Gastrocnemius medialis (tissue), 4 donors: Measurements from ENCODE around the gene NCAM2.

Experiments used
- CTCF ChIP-seq, 5 experiments: fragments of 450-650 bp in 3 of 5; fragments of 200-600 bp in 2 of 5; sonication (generic) in 2 of 5; IDR thresholded peaks in 4 of 5; conservative IDR thresholded peaks in 1 of 5; 1 replicate in 4 of 5; 2 replicates in 1 of 5; pipeline ENCODE4 v1.5.1; 2016 to 2019; ENCODE audit warnings: antibody characterized with exemption in 5 of 5, mild to moderate bottlenecking in 3 of 5, moderate library complexity in 3 of 5
- POLR2A ChIP-seq, 2 donors: fragments of 450-650 bp; IDR thresholded peaks; one replicate each; pipeline ENCODE4 v1.6.1; 2017; ENCODE audit warnings: antibody characterized with exemption in 2 of 2, mild to moderate bottlenecking in 2 of 2, moderate library complexity in 2 of 2

- no peak for TF ChIP-seq CTCF (IDR thresholded peaks at IDR 0.05 in 4 of 5, conservative IDR thresholded peaks at IDR 0.05 in 1 of 5)
- TF ChIP-seq POLR2A (IDR thresholded peaks at IDR 0.05), result no peak
Measured at GRCh38 chr21:21439761-21440160, 441.6 kb downstream of the NCAM2 start.
